Duodenal mucosa (tissue), 2 donors: ENCODE data around the gene CATSPERB.

Experiments
- H3K27ac ChIP-seq: one replicate; pipeline ENCODE4 v1.7.0; 2013; ENCODE audit warnings: low read depth, low read length
- H3K27me3 ChIP-seq, 2 donors: one replicate each; pipeline ENCODE4 v1.7.0; 2013; ENCODE audit warnings: low read length in 2 of 2, control low read depth in 1 of 2; ENCODE audit not compliant: insufficient read depth in 2 of 2, control insufficient read depth in 1 of 2
- H3K36me3 ChIP-seq, 2 donors: one replicate each; pipeline ENCODE4 v1.7.0; 2013; ENCODE audit warnings: low read length in 2 of 2, control low read depth in 1 of 2; ENCODE audit not compliant: insufficient read depth in 2 of 2, control insufficient read depth in 1 of 2
- H3K4me1 ChIP-seq, 2 donors: one replicate each; pipeline ENCODE4 v1.7.0; 2013; ENCODE audit warnings: low read length in 2 of 2, control low read depth in 1 of 2; ENCODE audit not compliant: insufficient read depth in 2 of 2, control insufficient read depth in 1 of 2
- H3K4me3 ChIP-seq, 2 donors: one replicate each; pipeline ENCODE4 v1.7.0; 2013; ENCODE audit warnings: low read length in 2 of 2, low read depth in 1 of 2
- H3K9ac ChIP-seq, 2 donors: one replicate each; pipeline ENCODE4 v1.7.0; 2013; ENCODE audit warnings: low read length in 2 of 2, low read depth in 1 of 2
- H3K9me3 ChIP-seq, 2 donors: one replicate each; pipeline ENCODE4 v1.7.0; 2013; ENCODE audit warnings: low read length in 2 of 2, control low read depth in 1 of 2; ENCODE audit not compliant: control insufficient read depth in 1 of 2

Gene CATSPERB, protein sequence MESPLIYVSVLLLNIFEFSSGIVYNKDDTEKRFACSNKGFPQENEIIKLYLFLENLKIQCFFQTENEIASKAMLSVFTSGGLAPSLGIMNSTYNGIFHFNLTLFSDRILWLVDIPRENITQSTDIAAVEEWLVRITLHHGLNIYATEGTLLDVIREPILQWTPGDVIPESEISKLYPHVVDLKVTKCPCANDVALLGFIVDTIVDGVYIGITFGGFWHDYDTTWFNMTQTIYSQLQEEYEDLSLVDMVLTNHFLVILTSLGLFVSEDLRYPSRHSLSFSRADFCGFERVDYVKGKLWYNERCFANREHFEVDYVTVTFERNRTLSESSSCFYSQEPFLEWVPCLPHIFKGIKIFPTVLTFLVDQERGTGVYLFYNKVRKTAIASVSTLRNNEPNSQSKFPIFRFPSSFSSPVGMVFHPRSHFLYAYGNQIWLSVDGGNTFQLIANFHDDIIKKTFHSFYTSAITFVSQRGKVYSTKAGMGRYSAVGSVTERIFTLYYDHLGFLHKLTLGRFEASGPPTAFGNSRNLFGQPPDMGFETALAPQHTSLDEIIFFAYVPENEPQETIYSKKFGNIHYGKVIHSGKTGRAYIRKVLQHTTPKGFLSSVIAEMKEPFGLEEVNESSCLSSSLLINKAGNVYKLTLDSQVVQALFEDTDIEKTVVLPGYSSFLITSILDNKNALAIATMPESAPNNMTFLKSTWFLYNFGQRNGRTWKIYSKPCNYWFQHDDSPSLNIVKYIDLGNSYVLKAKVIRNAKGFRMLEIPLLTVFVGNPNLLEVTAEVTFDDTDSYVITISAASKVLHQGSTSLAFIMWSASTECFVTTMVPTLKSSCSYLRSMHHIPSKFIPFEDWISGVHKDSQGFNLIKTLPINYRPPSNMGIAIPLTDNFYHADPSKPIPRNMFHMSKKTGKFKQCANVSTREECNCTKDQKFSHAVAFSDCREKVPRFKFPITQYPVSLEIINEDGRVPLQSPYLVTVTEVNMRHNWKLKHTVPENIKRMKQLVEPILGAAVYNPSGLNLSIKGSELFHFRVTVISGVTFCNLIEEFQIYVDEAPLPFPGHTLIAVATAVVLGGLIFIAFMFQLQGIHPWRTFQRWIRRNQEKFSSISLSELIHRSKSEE

DNA sequence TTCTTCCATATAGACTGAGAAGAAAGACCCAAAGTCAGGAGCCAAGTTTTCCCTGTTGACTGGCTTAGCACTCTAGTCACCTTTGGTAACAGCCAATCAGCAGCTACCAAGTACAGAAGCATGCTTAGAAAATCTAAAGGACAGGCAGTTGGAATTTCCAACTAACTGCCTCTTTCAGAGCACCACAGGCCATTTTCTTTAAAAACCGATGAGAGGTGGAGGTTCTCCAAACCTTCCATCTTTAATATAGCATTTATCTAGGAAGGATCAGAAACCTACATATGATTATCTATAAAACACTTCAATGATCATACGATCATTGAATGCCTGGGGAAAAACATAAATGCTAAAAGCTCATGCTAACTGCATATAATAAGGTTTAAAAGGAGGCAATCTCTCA is at the start of gene CATSPERB:
CATSPERB (minus strand) TSS at position 101 of the 400 bp plus-strand sequence. CDS start 2,607 bp downstream, outside the sequence.
- no peaks in the 10 kb centered on the region for H3K4me1 ChIP-seq
- no peak within 1 kb of the TSS for H3K4me3 ChIP-seq
- H3K27ac ChIP-seq = no peak within 1 kb of the TSS
- no peaks in the 10 kb centered on the region for H3K36me3 ChIP-seq
- H3K9ac ChIP-seq = no peak within 1 kb of the TSS
- no peaks in the 10 kb centered on the region for H3K9me3 ChIP-seq
- H3K27me3 ChIP-seq = no peaks in the 10 kb centered on the region

DNA sequence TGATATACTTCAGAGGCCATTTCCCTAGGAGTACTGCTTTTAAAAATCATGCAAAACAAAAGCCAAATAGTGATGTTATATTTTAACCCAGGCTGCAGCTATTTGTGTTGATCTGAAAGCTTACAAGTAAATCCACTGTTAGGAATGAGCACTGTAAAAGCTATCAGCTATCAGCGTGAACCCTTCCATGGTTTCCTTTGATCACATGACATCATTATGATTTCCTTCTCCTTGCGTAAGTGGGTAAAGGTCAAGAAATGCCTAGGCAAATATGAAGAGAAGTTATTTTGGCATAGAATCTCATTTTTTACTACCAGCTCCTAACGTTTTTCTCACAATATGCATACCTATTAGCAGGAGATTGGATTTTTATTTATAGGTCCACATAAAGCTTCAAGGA is 48.6 kb upstream of the CATSPERB start:
- Histone ChIP-seq H3K4me1 (peaks cover 0 to 3% of the 10 kb centered on the region in 2 donors), H3K9ac (no peak overlapping the region), H3K27me3 (no peaks in the 10 kb centered on the region), H3K9me3 (no peaks in the 10 kb centered on the region), H3K36me3 (peaks cover 3 to 6% of the 10 kb centered on the region in 2 donors), H3K27ac (no peak overlapping the region), H3K4me3 (no peak overlapping the region)

DNA sequence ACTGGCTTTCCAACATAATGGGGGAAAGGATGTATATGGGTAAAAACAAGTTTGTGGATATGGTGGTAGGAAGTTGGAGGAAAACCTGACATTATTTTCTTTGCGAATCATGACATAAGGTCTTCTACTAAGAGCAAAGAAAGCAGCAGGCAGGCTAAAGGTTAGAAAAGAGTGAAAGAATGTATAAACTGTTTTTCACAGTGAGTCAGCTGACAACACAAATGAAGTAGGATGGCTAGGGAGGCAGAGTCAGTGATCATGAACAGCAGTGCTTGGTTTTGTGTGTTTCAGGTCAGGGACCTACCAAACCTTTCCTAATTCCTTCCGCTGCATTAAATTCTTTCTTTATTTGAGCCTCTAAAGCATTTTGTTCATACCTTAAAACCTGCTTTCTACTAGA is 46.3 kb upstream of the CATSPERB start:
- Histone ChIP-seq H3K9ac (no peak overlapping the region), H3K4me3 (no peak overlapping the region), H3K27me3 (no peaks in the 10 kb centered on the region), H3K4me1 (peaks cover 0 to 3% of the 10 kb centered on the region in 2 donors), H3K9me3 (no peaks in the 10 kb centered on the region), H3K36me3 (peaks cover 3 to 5% of the 10 kb centered on the region in 2 donors), H3K27ac (no peak overlapping the region)

DNA sequence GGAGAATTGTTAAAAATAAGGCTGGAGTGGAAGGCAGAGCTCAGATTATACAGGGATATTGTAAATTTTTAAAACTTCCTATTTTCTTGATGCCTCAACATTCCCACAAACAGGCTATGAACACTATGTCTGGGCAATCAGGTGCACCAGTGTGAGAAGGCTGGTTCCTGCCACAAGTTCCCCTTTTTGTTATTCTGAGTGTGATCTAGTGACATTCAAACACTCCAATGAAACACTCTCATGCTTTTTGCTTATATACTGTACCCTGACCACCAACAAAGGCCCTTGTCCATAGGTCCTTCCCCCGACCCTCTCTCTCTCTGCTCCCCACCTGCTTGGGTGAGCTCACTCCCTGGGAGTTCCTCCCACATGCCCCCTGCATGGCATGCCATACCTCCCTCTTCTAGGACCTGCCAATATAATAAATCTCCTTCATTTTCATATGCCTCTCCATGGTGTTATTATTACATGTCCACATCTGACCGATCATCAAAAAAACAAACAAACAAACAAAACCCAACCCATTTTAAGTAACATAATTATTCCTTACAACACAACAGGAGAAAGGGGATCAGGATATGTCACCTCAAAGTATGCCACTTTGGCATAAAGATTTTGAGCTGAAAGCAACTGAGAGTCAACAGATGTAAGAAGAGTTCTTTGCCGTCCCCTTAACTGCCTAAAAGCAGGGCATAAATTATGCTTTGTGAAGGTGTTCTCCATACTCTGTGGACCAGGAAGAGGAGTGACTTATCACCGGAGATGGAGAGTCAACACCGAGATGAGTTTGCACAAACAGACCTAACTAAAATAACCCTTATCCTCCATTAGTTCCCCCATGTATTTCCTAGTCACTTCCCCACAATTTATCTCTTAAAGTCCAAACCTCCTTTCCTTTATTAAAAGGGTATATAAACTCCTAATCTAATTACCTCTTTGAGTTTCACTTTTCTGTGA is 42.5 kb upstream of the CATSPERB start:
- Histone ChIP-seq H3K27ac (no peak overlapping the region), H3K36me3 (no peaks in the 10 kb centered on the region), H3K4me1 (no peaks in the 10 kb centered on the region), H3K27me3 (no peaks in the 10 kb centered on the region), H3K9ac (no peak overlapping the region), H3K4me3 (no peak overlapping the region), H3K9me3 (no peaks in the 10 kb centered on the region)

DNA sequence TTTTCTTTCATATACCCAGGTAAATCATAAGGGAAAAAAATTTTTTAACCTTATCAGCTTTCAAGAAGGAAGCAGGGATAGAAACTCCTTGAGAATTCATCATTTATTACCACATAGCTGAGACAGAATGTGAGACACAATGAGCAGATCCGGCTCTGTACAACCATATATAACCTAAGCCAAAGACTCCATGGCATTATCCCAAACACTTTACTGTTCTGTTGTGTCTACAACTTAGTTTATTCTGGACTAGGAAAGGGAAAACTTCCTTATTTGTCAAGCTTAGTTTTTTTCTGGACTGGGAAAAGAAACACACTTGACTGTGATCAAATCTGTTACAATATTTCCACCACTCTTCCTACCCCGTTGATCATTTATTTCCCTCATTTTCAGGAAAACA is 38.3 kb upstream of the CATSPERB start:
- Histone ChIP-seq H3K4me3 (no peak overlapping the region), H3K4me1 (no peaks in the 10 kb centered on the region), H3K9me3 (no peaks in the 10 kb centered on the region), H3K27ac (no peak overlapping the region), H3K27me3 (no peaks in the 10 kb centered on the region), H3K9ac (no peak overlapping the region), H3K36me3 (no peaks in the 10 kb centered on the region)

DNA sequence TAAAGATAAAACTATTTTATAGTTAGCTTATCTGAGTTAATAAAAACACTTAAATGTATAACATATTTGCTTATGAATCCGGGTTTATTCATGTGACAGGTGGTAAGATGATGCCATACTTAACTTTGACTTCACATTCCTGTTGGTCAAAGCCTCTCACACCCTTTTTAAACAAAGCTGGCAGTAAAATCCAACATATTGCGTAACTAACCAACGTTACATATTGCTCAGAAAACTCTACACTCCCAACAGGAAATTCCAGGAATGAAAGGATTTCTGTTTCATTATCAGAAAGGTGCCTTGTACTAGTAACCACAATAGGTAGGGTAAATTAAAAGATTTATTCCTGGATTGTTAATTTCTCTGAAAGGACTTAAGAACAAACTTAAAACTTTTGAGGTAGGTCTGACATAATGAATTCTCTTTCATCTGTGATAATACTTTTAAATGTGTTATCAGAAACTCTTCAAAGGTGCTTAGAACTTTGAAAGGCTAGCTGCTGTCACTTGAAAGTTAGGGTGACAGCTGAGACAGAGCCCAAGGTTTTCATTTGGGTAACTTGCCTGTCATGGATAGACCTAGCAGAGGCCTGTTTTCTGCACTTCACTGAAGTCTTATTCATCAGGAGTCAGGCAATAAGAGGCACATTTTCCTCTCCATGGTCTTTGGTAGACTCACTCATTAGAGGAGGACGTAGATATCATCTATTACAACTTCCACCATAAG is 23.8 kb upstream of the CATSPERB start:
- Histone ChIP-seq H3K4me3 (no peak overlapping the region), H3K36me3 (peaks cover 5 to 6% of the 10 kb centered on the region in 2 donors), H3K9ac (no peak overlapping the region), H3K27ac (no peak overlapping the region), H3K27me3 (no peaks in the 10 kb centered on the region), H3K9me3 (peaks cover 0 to 4% of the 10 kb centered on the region in 2 donors), H3K4me1 (peaks cover 9 to 46% of the 10 kb centered on the region in 2 donors)

DNA sequence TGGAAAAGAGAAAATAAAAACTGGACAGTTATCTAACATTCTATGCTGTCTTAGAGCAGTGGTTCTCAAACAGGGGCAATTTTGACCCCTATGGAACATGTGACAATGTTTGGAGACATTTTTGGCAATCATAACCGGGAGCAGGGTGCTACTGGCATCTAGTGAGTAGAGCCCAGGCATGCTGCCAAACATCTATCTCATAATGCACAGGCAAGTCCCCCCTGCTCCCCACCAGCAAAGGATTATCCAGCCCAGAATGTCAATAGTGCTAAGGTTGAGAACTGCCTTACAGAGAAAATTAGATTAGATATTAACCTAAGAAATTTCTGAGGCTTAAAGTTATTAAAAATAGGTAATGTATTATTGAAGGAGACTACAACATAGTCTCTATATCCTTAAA is 22.9 kb upstream of the CATSPERB start:
- no peak overlapping the region for H3K27ac ChIP-seq
- no peaks in the 10 kb centered on the region for H3K27me3 ChIP-seq
- H3K9ac ChIP-seq = no peak overlapping the region
- peaks cover 9 to 46% of the 10 kb centered on the region in 2 donors for H3K4me1 ChIP-seq
- no peaks in the 10 kb centered on the region for H3K9me3 ChIP-seq
- H3K36me3 ChIP-seq = no peaks in the 10 kb centered on the region
- no peak overlapping the region for H3K4me3 ChIP-seq

DNA sequence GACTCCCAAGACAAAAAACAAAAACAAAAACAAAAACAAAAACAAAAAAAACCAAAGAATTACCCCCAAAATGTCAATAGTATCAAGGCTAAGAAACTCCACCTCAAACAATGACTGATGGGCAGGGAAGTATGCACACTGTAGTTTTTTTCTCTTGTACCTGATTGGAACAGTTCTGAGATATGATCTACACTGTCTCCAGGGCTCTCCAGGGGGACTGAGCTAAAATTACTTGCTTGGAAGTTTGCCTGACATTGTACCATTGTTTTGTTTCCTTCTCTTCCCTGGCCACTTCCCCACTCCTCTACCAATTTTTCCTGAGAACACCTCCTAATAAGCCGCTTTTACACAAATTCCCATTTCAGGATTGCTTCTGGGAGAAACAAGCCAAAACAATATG is 22.3 kb upstream of the CATSPERB start:
- Histone ChIP-seq H3K9me3 (no peaks in the 10 kb centered on the region), H3K4me1 (peaks cover 9 to 46% of the 10 kb centered on the region in 2 donors), H3K9ac (no peak overlapping the region), H3K4me3 (no peak overlapping the region), H3K27ac (no peak overlapping the region), H3K36me3 (no peaks in the 10 kb centered on the region), H3K27me3 (no peaks in the 10 kb centered on the region)
